ENCODE data around the gene WRAP53. TPM values are rescaled to one million over a fixed set of nuclear protein-coding genes. Genes with fewer than 3 reads are reported as not detected.

The WRAP53 gene
- total RNA-seq, 2 donors from 2014 or later, result 21.7 to 30.8 TPM

DNA sequence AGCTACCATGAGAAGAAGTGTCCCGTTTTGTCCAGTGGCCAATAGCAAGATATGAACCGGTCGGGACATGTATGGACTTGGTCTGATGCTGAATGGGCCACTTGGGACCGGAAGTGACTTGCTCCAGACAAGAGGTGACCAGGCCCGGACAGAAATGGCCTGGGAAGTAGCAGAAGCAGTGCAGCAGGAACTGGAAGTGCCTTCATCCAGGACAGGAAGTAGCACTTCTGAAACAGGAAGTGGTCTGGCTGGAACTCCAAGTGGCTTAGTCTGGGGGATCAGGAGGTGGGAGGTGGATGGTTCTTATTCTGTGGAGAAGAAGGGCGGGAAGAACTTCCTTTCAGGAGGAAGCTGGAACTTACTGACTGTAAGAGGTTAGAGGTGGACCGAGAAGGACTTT lies 22.0 kb downstream of the WRAP53 start:
- 87 to 88% methylated on average over 7 of the region's 7 CpGs for WGBS, 2 experiments (ENCODE audit: insufficient coverage in 1 of 2, insufficient read length in 1 of 2)
- H3K9me3 ChIP-seq (ENCODE audit: control insufficient read depth, low read length), result no peaks in the 10 kb centered on the region
- TF ChIP-seq, protein P1, sequence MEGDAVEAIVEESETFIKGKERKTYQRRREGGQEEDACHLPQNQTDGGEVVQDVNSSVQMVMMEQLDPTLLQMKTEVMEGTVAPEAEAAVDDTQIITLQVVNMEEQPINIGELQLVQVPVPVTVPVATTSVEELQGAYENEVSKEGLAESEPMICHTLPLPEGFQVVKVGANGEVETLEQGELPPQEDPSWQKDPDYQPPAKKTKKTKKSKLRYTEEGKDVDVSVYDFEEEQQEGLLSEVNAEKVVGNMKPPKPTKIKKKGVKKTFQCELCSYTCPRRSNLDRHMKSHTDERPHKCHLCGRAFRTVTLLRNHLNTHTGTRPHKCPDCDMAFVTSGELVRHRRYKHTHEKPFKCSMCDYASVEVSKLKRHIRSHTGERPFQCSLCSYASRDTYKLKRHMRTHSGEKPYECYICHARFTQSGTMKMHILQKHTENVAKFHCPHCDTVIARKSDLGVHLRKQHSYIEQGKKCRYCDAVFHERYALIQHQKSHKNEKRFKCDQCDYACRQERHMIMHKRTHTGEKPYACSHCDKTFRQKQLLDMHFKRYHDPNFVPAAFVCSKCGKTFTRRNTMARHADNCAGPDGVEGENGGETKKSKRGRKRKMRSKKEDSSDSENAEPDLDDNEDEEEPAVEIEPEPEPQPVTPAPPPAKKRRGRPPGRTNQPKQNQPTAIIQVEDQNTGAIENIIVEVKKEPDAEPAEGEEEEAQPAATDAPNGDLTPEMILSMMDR (conservative IDR thresholded peaks at IDR 0.05), result no peak
- H3K9ac ChIP-seq (ENCODE audit: extremely low read depth, low read length, poor library complexity, severe bottlenecking), result no peak overlapping the region
- no peak for DNase-seq
- Mint-ChIP-seq H3K27me3 (ENCODE audit: insufficient read depth) (peaks cover 42% of the 10 kb centered on the region), H3K4me3 (no peak overlapping the region), H3K27ac (no peak overlapping the region), H3K4me1 (peaks cover 22% of the 10 kb centered on the region), H3K9me3 (no peaks in the 10 kb centered on the region), H3K36me3 (ENCODE audit: low read depth) (peaks cover 10% of the 10 kb centered on the region)
- H3K4me3 ChIP-seq (ENCODE audit: low read length), result no peak overlapping the region
- peaks cover 22% of the 10 kb centered on the region for H3K27me3 ChIP-seq (ENCODE audit: control insufficient read depth, insufficient read depth, low read length, poor library complexity, severe bottlenecking)
- peaks cover 6% of the 10 kb centered on the region for H3K4me1 ChIP-seq (ENCODE audit: control insufficient read depth, insufficient read depth, low read length)
- H3K36me3 ChIP-seq (ENCODE audit: control insufficient read depth, insufficient read depth, low read length), result no peaks in the 10 kb centered on the region
- no peak overlapping the region for H3K27ac ChIP-seq (ENCODE audit: low read depth, low read length)

DNA sequence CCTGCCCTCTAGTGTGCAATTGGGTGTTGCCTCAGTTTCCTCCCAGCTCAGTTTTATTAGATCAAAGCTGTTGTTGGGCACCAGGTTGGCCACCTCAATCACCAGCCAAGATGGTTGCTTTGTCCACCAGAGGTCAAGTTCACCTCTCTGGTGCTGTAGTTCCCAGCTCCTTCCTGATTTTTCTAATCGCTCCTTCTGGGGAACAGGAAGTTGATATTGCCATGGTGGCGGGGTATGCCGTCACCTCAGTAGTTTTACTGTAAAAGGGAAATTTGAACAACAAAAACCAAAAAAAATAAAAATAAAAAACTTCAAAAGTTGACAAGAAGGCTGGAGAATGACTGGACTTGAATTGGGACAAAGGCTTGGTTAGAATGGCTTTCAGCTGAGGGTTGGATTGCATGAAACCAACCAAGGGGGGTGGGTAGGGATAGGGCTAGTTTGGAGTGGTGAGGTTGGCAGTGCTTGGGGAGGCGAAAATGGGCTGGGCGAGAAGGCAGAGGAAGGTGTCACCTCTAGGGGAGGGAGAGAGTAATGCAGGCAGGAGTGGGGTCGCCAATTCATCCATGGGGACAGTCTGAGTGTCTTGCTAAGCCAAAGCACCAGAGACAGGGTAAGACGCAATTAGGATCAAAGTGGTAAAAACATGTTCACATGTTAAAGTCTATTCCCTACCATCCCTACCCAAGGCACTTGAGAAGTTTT lies 22.9 kb downstream of the WRAP53 start:
- Histone ChIP-seq H3K27me3 (ENCODE audit: control insufficient read depth, insufficient read depth, low read length, poor library complexity, severe bottlenecking) (peaks cover 16% of the 10 kb centered on the region), H3K9me3 (ENCODE audit: control insufficient read depth, low read length) (no peaks in the 10 kb centered on the region), H3K27ac (ENCODE audit: low read depth, low read length) (peak overlapping the region; percentile 81), H3K4me3 (ENCODE audit: low read length) (no peak overlapping the region), H3K9ac (ENCODE audit: extremely low read depth, low read length, poor library complexity, severe bottlenecking) (no peak overlapping the region), H3K36me3 (ENCODE audit: control insufficient read depth, insufficient read depth, low read length) (no peaks in the 10 kb centered on the region), H3K4me1 (ENCODE audit: control insufficient read depth, insufficient read depth, low read length) (peaks cover 3% of the 10 kb centered on the region)
- Mint-ChIP-seq H3K27ac (no peak overlapping the region), H3K4me1 (peaks cover 24% of the 10 kb centered on the region), H3K36me3 (ENCODE audit: low read depth) (peaks cover 10% of the 10 kb centered on the region), H3K9me3 (no peaks in the 10 kb centered on the region), H3K4me3 (no peak overlapping the region), H3K27me3 (ENCODE audit: insufficient read depth) (peaks cover 37% of the 10 kb centered on the region)
- 72 to 94% methylated on average over 3 to 7 of the region's 7 CpGs for WGBS, 2 experiments (ENCODE audit: insufficient coverage in 1 of 2, insufficient read length in 1 of 2)
- TF ChIP-seq, protein P1 (conservative IDR thresholded peaks at IDR 0.05), result peak; percentile 73
- DNase-seq, result peak; percentile 84

DNA sequence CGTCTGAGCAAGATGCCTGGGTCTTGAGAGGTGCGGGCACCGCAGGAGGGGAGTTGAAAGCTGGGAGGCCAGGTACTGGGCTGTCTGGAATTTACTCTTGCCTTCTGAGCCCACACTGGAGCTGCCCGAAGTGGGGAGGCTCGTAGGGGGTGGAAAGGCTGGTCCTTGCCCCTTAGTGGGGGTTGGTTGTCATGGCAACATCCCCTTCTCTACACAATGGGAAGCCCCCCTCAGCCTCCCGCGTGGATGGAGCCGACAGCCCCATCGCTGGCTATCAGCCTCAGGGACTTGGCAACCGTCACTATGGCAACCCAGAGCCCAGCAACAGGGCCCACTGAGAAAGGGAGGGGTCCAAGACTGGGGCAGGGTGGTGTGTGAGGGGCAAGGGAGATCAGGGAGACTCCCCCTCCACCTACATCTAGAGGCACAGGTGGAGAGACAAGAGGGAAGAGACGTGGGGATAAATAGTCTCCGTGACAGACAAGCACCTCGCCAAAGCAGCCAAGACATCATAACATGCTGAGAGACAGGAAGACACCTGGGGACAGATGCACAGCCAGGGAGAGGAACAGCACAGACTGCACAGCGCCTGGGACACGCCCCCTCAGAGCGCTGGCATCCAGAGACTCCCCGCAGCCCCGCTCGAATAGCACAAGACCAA lies 24.0 kb downstream of the WRAP53 start:
- peaks cover 27% of the 10 kb centered on the region for H3K27me3 Mint-ChIP-seq (ENCODE audit: insufficient read depth)
- H3K9me3 ChIP-seq (ENCODE audit: control insufficient read depth, low read length), result no peaks in the 10 kb centered on the region
- no peak overlapping the region for H3K4me3 Mint-ChIP-seq
- peak overlapping the region; percentile 81 for H3K27ac ChIP-seq (ENCODE audit: low read depth, low read length)
- no peak overlapping the region for H3K9ac ChIP-seq (ENCODE audit: extremely low read depth, low read length, poor library complexity, severe bottlenecking)
- no peak for DNase-seq
- H3K4me3 ChIP-seq (ENCODE audit: low read length), result no peak overlapping the region
- H3K9me3 Mint-ChIP-seq, result no peaks in the 10 kb centered on the region
- no peaks in the 10 kb centered on the region for H3K36me3 ChIP-seq (ENCODE audit: control insufficient read depth, insufficient read depth, low read length)
- H3K4me1 Mint-ChIP-seq, result peaks cover 24% of the 10 kb centered on the region
- TF ChIP-seq, protein P1 (conservative IDR thresholded peaks at IDR 0.05), result no peak
- H3K36me3 Mint-ChIP-seq (ENCODE audit: low read depth), result peaks cover 10% of the 10 kb centered on the region
- WGBS, 2 experiments (ENCODE audit: insufficient coverage in 1 of 2, insufficient read length in 1 of 2), result 24% methylated on average over 14 to 19 of the region's 19 CpGs
- no peaks in the 10 kb centered on the region for H3K4me1 ChIP-seq (ENCODE audit: control insufficient read depth, insufficient read depth, low read length)
- no peak overlapping the region for H3K27ac Mint-ChIP-seq
- peaks cover 7% of the 10 kb centered on the region for H3K27me3 ChIP-seq (ENCODE audit: control insufficient read depth, insufficient read depth, low read length, poor library complexity, severe bottlenecking)
